NCI-H1694 treated with DMSO at 0.1 percent for 48 hours (cell line): ENCODE measurements around the gene ATG10.

Experiments used
- DNase-seq: peaks from one replicate; lab custom pipeline; 2025; lab: John Stamatoyannopoulos, UW

Gene ATG10

DNA sequence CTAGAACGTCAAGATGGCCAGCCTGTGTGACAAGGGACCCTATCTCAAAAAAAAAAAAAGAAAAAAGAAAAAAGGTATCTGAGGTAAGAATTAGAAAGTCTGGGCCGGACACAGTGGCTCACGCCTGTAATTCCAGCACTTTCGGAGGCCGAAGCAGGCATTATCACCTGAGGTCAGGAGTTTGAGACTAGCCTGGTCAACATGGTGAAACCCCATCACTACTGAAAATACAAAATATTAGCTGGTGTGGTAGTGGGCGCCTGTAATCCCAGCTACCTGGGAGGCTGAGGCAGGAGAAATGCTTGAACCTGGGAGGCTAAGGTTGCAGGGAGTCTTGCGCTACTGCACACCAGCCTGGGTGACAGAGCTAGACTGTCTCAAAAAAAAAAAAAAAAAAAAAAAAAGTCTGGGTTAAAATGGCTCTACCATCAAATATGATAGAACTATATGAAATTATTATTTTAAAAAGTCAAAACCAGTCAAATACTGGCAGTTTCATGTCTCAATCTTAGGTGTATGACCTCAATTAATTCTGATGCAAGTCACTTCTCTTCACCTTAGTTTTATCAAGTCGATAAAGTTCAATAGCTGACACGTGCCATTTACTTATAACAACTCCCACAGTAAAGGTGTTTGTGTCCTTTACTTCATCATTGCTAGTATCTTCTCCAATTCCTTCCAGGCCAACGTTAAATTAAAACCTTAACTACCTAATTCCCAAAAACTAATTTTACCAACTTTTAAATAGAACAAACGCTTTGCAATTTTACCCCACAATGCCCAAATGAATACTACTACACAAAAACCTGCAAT lies 305.2 kb downstream of the ATG10 start:
- DNase-seq, result no peak

GRCh38 chr5:82277613-82277986 lies 305.8 kb downstream of the ATG10 start:
- no peak for DNase-seq

DNA sequence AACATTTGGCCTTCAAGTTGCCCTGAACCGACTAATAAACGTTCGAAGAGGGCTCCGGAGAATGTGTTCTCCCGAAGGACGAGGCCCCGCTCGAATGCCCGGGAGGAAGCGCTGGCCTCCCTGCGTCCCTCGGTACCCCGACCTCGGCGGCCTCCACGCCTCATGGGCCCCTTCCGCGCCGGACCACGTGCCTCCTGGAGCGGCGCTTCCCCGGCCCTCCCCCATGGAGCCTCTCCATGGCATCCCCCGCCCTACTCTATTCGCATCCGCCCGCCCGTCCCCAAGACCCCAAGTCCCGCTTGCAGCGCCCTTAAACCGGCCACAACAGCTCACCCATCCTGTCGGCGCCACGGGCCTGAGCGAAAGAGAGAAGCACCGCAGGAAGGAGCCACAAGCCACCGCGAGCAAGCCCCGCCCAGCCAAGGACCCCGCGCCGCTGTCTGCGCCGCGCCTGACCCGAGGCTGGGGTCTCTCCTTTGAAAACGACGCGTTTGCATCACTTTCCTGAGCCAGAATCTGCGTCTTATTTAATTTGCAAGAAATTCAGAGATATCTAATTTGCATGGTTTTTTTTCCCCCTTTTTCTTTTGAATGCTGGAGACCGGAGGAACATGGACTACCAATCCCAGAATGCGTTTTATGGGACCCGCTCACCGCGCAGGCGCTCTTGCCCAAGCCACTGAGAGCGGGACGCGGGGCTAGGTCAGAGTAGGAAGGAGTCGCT lies 306.3 kb downstream of the ATG10 start, which contains the start of gene RPS23:
RPS23 (minus strand) TSS at position 368 of the 724 bp plus-strand sequence; CDS start at position 337, 31 bp downstream.
- peak; percentile 83 for DNase-seq

GRCh38 chr5:82278711-82279370 lies 307.0 kb downstream of the ATG10 start:
- no peak for DNase-seq

GRCh38 chr5:82283893-82284292 lies 312.1 kb downstream of the ATG10 start:
- no peak for DNase-seq

- DNase-seq, result no peak
These were observed 313.4 kb downstream of the ATG10 start for GRCh38 chr5:82285206-82285605.

DNA sequence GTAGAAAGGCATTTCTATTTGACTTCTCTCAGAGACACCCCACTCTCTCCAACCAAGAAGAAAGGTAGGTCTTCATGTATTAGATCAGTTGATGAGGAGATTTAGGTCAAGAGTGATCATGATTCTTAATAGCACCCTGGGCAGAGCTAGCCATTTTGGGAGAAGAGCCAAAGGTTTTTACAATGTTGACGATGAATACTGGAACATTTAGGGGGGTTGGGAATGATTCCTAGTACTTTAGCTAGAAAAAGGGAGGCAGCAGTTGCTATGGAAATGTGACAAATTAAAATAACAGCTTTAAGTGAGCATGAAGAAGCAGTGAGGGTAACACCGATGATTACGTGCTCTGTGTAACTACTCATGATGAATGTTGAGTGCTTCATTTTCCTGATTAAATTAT lies 315.8 kb downstream of the ATG10 start:
- no peak for DNase-seq

- no peak for DNase-seq
These were observed 318.2 kb downstream of the ATG10 start for GRCh38 chr5:82290005-82290404.

GRCh38 chr5:82290908-82291307 lies 319.1 kb downstream of the ATG10 start:
- no peak for DNase-seq

GRCh38 chr5:82291420-82291819 lies 319.6 kb downstream of the ATG10 start:
- DNase-seq, result no peak

DNA sequence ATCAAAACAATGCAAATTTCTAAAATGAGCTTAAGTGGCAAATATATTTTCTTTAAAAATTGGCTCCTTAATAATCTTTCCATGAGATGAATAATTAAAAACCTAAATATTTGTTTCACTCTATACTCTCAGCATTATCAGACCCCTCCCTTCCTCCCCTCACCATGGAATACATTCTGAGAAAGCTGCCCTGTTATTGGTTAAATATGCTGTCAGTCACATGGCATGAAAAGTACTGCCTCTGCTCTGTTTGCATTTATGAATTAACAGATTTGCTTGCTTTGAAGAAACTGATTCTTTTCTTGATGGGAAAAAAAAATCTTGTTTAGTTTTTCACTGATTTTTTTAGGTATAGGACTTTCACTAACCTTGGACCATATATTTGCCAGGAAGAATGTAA lies 323.3 kb downstream of the ATG10 start:
- no peak for DNase-seq

DNA sequence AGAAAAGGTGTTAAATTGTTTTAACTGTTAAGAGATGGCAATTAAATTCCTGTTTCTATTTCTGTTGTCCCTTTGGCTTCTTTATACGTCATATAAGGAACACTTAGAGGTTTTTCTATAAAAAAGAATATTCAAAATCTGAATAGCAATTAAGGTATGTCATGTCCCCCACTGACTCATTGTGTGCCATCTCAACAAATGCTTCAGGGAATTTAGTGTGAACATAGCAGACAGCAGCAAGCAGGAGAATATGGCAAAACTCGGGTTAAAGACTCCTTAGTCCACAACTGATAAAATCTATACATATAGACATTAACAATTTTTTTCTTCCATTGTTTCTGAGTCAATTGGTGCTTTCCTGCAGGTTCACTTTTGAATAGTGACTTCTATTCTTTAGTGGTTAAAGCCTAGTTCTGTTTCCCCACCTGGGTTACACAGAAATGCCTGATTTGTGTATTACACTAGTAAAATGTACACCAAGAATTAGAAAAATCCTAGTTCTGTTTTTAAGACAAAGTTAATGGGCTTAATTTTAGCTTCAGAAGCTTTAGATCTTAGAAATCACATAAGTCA lies 324.2 kb downstream of the ATG10 start:
- no peak for DNase-seq

- DNase-seq, result no peak
These were observed 325.1 kb downstream of the ATG10 start for GRCh38 chr5:82296929-82297328.

DNA sequence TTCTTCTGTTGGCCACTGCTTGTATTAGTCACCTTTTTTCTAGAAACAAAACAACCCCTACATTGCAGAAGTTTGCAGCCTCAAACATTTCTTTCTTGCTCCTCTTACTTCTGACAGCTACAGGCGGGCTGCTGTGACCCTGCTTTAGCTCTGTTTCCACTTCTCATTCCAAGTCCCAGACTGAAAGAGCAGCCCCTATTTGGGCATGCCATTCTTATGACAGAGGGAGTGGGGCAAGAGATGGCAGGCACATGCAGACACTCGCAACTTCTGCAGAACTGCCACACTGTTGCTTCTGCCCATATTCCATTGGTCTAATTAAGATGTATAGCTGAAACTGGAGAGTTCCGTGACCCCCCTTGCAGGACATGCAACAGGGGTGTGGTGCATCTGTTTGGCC lies 325.9 kb downstream of the ATG10 start:
- no peak for DNase-seq

DNA sequence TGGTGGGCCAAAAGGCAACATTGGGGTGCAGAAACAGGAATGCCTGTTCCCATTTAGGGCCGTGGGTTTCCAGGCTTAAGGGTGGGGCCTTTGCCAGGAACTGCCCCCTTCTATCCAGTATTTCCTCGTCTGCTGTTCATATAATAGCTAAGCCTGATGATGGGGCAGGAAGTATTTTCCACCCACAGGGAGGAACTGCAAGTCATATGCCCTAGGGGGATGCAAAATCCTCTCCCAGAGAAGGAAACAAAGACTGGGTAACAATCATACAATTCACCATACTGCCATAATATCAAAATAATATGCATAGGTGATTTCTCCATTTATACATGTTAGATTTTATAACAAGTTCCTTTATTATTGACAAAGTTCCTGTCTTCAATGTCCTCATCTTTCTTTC lies 326.8 kb downstream of the ATG10 start:
- DNase-seq, result no peak

GRCh38 chr5:82301190-82301589 lies 329.4 kb downstream of the ATG10 start:
- DNase-seq, result no peak
